Measurements from ENCODE around the gene TRPM2. TPM values are rescaled to one million over a fixed set of nuclear protein-coding genes. Genes with fewer than 3 reads are reported as not detected.

Gene TRPM2
- total and polyA plus RNA-seq, 2 of the 8 experiments (the other 6 are each of a cell fraction or from before 2014, with no cell fraction given), result 0.27 to 0.28 TPM

GRCh38 chr21:44364151-44365053 lies 11.0 kb downstream of the TRPM2 start (continued):
- TF ChIP-seq CTCF (IDR thresholded peaks at IDR 0.05; ENCODE audit: control extremely low read depth in 1 of 3, insufficient read depth in 1 of 3, low read depth in 1 of 3, low read length in 3 of 3) (peak; percentile 58 to 63 (median 59)), POLR2AphosphoS5 (IDR thresholded peaks at IDR 0.05; ENCODE audit: low read depth, low read length) (no peak), MAX (IDR thresholded peaks at IDR 0.05) (peak; percentile 83), GABPA (IDR thresholded peaks at IDR 0.05; ENCODE audit: borderline replicate concordance, insufficient read depth, low read length) (no peak), SP2 (IDR thresholded peaks at IDR 0.05; ENCODE audit: low read length) (no peak), NRF1 (IDR thresholded peaks at IDR 0.05; ENCODE audit: low read depth, low read length) (no peak)

All from H1 (cell line).